Fibroblast of skin of right biceps (primary cell): Measurements from ENCODE around the gene PCDHAC2.

Source experiments
- DNase-seq: peaks from one replicate; pipeline ENCODE4 v3.0.0-alpha.2; 2013

The PCDHAC2 gene

GRCh38 chr5:140966293-140967225, at the start of gene PCDHAC2:
Gene PCDHAC2, plus strand, starts transcription at chr5:140966476. Its CDS starts 291 bp downstream, at chr5:140966767.
- DNase-seq, result peak; percentile 50

GRCh38 chr5:140923601-140924000, 42.7 kb upstream of the PCDHAC2 start:
- DNase-seq, result no peak

GRCh38 chr5:140925806-140926442, 40.4 kb upstream of the PCDHAC2 start, which contains the start of gene PCDHAC1:
Gene PCDHAC1, plus strand, starts transcription at chr5:140926299. Its CDS starts 594 bp downstream, at chr5:140926893.
- DNase-seq, result no peak

GRCh38 chr5:140926443-140927227, 39.6 kb upstream of the PCDHAC2 start:
- peak; percentile 55 for DNase-seq

- no peak for DNase-seq
These were observed 39.1 kb upstream of the PCDHAC2 start for GRCh38 chr5:140927228-140927573.

- no peak for DNase-seq
These were observed 31.2 kb upstream of the PCDHAC2 start for GRCh38 chr5:140934964-140935606.

GRCh38 chr5:140946578-140946977, 19.7 kb upstream of the PCDHAC2 start:
- no peak for DNase-seq

- DNase-seq, result no peak
These were observed 14.6 kb upstream of the PCDHAC2 start for GRCh38 chr5:140951636-140952035.

GRCh38 chr5:140953234-140953633, 13.0 kb upstream of the PCDHAC2 start:
- no peak for DNase-seq

GRCh38 chr5:140962190-140962589, 4.1 kb upstream of the PCDHAC2 start:
- DNase-seq, result no peak

- DNase-seq, result no peak
These were observed 1.9 kb upstream of the PCDHAC2 start for GRCh38 chr5:140964356-140964755.

GRCh38 chr5:140965905-140966292, 377 bp upstream of the PCDHAC2 start:
- no peak for DNase-seq

- DNase-seq, result no peak
These were observed 1.1 kb downstream of the PCDHAC2 start for GRCh38 chr5:140967226-140967893.

- no peak for DNase-seq
These were observed 3.6 kb downstream of the PCDHAC2 start for GRCh38 chr5:140969880-140970279.

GRCh38 chr5:140973550-140973949, 7.3 kb downstream of the PCDHAC2 start:
- no peak for DNase-seq

- DNase-seq, result peak; percentile 50
These were observed 10.7 kb downstream of the PCDHAC2 start for GRCh38 chr5:140977003-140977402.

- no peak for DNase-seq
These were observed 12.0 kb downstream of the PCDHAC2 start for GRCh38 chr5:140978260-140978659.

- no peak for DNase-seq
These were observed 12.7 kb downstream of the PCDHAC2 start for GRCh38 chr5:140978983-140979382.

- DNase-seq, result no peak
These were observed 15.9 kb downstream of the PCDHAC2 start for GRCh38 chr5:140982083-140982716.

- peak; percentile 31 for DNase-seq
These were observed 19.8 kb downstream of the PCDHAC2 start for GRCh38 chr5:140986117-140986521.

GRCh38 chr5:140988100-140988499, 21.8 kb downstream of the PCDHAC2 start:
- no peak for DNase-seq

GRCh38 chr5:140988608-140989007, 22.3 kb downstream of the PCDHAC2 start:
- no peak for DNase-seq
